HG02840 (cell line): ENCODE results near the gene LRMDA.

Source experiments
- ATAC-seq: cut with Tn5 transposase; IDR thresholded peaks from one replicate; pipeline ENCODE4 v1.9.1; 2021; ENCODE audit warnings: mild to moderate bottlenecking, moderate library complexity, moderate number of reproducible peaks; ENCODE audit not compliant: unreplicated experiment, low FRiP score

The LRMDA gene

DNA sequence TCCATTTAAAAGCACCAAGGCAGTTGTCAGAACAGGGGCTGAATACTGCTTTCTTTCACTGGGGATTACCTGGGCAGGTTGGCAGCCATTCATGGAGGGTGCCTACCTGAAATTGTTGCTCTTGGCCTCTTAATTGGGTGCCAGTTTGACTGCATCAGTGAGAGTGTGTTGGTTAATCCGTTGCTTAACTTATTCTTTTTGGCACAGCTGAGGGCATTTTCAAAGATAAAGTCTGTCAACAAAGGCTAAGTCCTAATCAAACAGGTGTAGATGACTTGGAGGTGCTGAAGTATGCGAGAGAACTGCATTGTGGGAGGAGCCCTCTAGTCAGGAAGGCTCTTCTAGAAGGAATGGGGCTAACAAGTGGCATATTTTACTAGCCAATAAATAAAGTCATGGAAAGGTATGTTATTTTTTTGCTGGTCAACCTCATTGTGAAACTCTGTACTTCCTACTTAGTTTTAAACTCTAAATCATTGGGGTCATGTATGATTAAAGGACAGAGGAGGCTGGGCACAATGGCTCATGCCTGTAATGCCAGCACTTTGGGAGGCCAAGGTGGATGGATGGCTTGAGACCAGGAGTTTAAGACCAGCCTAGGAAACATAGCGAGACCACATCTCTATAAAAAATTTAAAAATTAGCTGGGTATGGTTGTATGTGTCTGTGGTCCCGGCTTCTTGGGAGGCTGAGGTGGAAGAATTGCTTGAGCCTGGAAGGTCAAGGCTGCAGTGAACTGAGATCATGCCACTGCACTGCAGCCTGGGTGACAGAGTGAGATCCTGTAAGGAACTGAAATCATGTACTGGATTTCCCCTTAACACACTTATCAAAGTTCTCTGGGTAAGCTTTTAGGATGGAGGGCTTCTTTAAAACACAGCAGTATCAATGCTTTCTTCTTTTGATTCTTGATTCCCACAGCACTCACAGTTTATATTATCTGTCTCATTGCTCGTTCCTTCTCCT is 134.1 kb downstream of the LRMDA start:
- ATAC-seq = no peak

DNA sequence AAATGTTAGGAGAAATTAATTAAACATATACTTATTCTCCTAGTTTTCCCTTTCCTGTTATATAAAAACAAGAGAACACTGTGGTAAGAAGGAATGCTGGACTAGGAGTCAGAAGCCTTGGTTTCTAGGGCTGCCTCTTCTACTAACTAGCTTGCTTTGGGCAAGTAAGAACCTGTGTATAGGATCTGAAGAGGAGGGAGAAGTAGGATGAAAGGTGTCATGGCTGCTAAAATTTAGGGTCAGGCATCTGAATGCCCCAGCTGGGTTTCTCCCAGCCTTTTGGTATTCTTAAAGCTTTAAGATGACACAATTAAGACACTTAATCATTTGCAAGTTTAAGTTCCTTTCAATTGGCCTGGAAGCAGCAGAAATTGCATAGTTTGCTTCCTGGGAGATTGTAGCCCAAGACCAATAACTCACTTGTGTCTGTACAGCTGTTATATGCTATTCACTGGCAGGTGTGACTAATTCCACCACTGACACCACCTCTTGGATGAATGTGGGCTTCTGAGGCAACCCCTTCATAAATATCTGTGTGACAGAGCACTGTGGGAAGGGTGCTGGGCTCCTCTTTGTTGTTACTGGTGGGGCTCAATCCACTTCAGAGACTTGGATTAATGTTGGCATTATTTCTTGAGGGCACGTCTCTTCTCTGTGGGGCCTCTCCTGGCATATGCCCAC is 137.2 kb downstream of the LRMDA start:
- ATAC-seq = no peak

DNA sequence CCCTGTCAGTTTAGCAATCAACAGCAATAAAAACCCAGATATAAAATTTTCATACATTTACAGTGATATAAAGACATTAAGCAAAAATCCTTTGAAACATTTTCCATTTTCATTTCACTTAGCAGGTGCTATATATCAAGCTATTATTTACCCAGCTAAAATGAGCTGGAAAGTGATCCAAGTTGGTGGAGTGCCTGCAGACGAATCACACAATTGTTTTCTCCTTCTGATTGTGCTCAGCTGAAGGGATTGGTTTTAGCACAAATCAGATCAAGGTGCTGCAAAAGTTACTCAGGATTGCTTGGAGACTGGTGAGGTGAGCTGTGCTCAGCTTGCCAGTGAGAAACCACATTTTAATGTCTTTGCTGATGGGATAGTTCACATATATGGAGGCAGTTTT is 138.1 kb downstream of the LRMDA start:
- ATAC-seq = no peak

DNA sequence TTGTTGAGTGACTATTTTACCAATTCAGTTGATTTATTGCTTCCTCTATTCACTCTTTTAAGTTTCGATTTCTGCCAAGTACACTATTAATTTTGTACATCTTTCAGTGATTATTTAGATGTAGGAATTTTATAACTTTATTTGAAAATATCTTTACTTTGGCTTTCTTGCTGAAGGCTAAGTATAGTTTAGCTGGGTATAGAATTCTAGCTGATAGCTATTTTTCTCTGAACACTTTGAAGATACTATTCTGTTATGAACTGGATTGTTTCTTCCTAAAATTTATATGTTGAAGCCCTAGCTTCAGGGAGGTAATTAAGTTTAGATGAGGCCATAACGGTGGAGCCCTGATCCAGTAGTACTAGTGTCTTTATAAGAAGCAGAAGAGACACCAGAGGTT is 141.1 kb downstream of the LRMDA start:
- no peak for ATAC-seq

DNA sequence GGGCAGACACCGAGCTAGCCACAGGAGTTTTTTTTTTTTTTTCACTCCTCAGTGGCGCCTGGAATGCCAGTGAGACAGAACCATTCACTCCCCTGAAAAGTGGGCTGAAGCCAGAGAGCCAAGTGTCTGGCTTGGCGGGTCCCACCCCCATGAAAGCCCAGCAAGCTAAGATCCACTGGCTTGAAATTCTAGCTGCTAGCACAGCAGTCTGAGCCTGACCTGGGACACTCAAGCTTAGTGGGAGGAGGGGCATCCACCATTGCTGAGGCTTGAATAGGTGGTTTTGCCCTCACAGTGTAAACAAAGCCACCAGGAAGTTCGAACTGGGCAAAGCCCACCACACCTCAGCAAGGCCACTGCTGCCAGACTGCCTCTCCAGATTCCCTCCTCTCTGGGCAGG is 144.5 kb downstream of the LRMDA start:
- ATAC-seq = no peak

DNA sequence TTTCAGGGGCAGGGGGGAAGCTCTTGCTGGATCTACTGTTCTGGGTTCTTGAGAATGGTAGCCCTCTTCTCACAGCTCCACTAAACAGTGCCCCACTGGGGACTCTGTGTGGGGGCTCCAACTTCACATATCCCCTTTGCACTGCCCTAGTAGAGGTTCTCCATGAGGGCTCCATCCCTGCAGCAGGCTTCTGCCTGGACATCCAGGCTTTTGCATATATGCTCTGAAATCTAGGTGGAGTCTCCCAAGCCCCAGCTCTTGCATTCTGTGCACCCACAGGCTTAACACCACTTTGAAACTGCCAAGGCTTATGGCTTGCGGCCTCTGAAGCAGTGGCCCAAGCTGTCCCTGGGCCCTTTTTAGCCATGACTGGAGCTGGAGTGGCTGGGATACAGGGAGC is 150.7 kb downstream of the LRMDA start:
- no peak for ATAC-seq

DNA sequence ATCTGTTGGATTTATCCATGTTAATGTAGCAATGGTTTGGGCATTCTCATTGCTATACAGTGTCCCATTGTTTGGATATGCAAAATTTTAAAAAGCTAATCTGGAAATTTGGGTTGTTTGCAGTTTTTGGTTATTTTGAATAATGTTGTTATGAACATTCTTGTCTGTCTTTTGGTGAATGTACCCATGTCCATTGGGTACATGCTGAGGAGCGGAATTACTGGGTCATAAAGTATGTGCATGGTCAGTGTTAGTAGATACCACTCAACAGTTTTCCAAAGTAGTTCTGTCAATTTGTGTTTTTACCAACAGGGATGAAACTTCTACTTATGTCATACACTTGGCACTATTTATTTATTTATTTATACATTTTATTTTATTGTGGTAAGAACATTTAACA is 153.9 kb downstream of the LRMDA start:
- no peak for ATAC-seq

DNA sequence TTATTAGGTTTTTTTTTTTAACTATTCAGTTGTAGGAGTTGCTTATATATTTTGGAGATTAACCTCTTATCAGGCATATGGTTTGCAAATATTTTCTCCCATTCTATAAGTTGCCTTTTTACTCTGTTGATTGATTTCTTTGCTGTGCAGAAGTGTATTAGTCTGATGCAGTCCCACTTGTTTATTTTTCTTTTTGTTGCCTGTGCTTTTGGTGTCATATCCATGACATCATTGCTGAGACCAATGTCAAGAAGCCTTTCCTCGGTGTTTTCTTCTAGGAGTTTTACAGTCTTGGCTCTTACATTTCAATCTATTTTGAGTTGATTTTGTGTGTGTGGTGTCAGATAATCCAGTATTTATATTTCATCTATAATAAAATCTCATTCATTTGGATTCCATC is 155.4 kb downstream of the LRMDA start:
- ATAC-seq = no peak

DNA sequence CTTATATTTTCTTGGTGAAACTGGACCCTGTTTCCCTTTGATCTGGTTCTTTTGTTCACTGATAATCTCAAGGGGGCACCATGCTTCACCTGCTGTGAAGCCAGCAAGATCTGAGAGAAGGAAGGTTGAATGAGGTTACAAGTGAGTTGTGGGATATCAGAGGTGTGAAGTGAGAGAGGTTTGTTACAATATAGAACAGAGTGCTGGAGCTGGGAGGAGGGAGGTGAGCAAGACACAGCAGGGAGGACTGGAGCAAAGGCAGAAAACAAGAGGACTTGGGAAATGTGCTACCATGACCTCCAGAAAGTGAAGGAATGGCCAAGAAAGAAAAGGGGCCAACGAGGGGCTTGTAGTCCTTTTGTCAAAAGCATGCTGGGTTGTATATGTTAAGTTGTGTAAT is 156.6 kb downstream of the LRMDA start:
- no peak for ATAC-seq

DNA sequence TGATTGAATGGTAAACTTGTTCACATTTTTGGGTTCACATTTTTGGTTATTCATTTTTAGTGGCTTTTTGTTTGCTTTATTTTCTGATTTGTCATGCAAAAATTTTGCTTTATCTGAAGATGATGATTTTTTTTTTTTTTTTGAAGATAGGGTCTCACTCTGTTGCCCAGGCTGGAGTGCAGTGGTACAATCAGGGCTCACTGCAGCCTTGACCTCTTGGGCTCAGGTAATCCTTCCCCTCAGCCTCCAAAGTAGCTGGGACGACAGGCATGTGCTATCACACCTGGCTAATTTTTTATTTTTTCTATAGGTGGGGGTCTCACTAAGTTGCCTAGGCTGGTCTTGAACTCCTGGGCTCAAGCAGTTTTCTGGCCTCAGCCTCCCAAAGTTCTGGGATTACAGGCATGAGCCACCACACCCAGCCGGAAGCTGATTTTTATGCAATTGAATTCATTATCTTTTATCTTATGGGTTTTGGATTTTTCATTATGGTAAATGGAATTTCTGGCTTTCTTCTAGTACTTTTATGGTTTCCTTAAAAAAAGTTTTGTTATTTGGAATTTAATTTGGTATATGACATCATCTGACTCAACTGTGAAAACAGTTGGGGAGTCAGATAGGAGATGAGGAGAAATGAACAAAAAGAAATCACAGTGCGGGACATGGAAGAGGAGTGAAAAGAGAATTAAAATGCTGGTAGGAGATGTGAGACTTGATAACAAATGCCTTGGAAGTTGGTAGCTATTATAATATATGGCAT is 158.7 kb downstream of the LRMDA start:
- no peak for ATAC-seq

DNA sequence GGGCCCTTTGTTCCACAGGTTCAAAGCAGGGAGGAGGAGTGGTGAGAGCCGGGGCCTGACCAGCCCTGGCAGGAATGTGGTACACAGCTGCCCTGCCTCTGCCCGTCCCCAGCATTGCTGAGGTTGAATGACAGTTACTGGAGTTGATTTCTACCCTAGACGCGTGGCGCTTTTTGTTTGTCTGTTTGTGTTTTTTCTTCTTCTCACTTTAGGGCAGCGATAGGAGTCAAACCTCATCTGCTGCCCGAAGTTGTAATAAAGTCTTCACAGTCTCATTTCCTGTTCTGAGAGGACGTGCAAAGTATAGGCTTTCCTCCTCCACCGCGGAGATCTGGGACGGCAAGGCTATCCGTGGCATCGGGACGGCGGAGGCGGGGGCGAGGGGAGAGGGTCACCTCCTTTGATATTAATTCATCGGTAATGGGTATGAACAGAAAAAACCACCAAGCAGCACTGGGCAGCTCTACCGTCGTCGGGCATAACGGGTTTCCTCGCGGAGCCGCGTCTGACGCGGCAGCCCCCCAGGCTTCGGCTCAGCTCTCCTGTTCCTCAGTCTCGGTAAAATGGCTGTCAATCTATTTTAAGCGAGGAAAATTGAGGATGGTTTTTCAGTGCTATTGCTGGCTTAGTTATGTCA is 160.8 kb downstream of the LRMDA start:
- no peak for ATAC-seq

DNA sequence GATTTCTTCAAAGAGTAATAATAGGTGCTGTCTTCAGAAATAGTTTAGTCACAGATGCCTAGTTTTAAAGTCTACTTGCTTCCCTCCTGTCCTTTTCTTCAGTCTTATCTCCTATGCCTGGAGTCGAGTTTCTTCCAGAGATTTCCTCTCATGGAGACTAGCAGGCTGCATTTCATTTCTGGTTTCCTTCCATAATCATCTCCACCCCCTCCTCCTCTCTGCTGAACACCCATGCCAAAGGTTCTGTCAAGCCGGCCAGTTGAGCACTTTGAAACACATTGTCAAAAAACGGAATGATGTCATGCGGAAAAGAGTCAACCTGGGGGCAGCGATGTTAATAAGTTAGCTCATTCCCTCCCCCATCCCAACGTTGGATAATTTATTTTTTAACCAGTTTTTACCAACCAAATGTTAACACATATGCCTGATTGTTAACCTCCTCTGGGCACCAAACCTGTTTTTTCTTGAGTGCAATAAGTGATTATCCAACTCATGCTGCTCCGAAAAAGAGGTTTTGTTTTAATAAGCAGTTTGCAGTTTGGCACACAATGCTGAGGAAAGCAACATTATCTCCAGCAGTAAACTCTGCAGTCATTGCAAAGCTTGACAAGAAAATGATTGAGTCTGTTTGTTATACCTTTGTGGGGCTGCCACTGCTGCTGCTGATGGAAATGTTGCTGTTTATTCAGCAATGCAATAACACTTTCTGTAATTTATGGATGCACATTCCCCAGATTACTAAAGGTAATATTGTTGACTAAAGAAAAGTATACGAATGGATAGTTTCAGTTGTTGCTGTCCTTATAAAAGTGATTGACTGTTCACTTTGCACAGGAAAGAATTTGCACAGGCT is 161.6 kb downstream of the LRMDA start:
- ATAC-seq = no peak

DNA sequence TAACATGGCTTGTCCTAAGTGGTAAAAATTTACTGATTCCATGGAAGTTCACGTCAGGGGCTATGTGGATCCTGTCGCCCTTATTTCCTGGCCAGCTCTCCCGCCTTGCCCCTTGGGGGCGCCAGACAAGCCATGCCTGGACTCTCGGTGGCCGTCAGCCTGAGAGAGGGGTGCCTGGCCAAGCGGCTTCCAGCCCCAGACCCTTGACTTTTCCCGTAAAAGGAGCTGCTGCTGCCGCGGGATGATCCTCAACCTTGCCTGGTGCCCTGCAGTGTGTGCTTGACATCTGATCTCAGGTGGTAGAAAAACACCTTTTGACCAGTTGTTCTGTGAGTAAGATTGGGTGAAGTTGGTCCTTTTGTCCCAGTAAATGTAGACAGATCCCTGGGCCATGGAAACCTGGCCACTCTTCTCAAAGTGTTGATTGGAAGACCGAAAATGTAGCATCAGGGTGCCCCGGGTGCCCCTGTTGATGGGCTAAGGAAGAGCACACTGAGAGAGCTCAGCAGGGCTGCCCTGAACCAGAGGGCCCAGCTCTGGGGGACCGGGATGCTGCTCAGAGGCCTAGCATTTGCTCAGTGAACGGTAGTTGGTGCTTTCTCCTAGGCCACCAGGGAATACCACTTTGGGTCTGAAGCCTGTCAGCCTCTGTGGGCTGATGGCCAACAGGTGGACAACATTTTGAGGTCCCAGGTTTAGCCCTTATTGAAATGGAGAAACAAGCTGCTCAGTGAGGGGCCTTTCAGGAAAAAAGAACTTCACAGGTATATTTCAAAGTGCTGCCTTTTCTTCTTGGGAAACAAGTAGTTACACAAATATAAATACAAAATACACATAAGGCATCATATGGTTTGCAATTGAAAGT is 162.5 kb downstream of the LRMDA start:
- ATAC-seq = no peak

DNA sequence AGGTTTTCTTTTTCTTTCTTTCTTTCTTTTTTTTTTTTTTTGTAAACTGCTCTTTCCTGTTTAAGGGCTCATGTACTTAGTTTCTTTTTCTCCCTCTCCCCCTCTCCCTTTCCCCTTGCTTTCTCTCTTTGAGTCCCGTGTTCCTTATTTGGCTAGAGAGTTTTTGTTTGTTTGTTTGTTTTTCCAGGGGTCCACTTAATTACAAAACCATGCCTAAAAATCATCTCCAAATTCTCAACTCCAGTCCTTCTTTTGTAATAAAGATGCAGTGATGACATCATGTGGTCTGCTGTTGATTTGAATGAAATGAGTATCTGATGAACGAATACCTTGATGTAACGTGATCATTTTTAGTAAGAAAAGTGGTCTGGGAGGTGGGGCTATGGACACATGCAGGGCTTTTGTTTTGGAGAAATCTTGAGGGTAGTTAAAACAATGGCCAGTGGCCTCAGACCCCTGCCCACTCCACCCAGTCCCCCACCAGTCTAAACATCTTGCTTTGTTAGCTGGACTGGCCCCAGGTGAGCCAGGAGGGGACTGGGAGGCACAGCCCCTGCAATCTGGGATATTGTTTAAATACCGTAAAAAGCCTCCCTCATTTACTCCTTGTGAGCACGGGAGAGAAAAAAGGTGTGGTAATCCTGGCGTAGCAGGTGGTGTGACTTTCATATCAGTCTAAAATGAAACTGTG is 165.7 kb downstream of the LRMDA start:
- ATAC-seq = no peak

DNA sequence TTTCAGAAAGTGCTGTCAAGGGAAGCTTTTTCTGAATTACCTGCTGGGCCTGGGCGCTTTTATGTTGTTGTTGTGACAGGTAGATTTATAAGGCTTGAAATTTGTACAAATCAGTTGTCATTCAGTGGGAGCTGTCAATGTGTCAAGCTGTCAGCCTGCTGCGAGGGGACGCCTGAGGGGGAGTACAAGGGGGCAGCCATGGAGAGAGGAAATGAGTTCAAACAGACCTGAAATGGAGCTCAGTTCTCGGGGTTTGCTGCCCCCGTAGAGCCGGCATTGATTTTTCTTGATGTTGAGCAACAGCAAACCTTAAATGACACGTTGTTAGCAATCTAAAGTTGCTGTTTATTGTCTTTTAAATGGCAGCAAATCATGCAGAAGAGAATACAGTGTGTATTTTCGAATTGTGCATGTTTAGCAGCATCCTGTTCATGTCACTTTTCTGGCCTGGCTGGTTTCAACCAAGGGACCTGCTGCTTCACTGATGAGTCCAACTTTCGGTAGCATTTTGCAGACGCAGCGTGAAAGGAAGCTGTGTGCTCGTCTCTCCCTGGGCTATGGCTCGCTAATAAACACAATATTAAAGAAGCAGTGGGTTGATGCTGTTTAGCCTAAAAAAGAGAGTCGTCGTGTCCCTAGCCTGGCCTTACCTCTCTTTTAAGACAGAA is 166.5 kb downstream of the LRMDA start:
- no peak for ATAC-seq

DNA sequence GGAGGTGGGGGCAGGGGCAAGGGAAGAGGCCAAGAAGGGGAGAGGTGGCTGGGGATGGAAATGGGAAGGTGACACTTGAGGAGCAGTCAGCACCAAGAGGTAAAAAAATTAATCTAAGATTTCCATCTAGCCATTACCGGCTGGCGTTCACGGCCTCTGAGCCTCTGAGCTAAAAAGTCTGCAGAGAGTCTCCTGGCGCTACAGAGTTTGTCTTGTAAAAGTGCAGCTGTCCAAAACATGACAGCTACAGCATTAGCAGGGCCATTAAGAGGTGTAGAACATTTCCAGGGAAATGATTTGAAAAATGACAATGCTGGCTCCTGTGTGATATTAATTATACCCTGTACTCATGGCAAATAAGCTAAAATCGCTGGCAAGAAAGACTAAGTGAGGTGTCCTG is 167.6 kb downstream of the LRMDA start:
- ATAC-seq = no peak

DNA sequence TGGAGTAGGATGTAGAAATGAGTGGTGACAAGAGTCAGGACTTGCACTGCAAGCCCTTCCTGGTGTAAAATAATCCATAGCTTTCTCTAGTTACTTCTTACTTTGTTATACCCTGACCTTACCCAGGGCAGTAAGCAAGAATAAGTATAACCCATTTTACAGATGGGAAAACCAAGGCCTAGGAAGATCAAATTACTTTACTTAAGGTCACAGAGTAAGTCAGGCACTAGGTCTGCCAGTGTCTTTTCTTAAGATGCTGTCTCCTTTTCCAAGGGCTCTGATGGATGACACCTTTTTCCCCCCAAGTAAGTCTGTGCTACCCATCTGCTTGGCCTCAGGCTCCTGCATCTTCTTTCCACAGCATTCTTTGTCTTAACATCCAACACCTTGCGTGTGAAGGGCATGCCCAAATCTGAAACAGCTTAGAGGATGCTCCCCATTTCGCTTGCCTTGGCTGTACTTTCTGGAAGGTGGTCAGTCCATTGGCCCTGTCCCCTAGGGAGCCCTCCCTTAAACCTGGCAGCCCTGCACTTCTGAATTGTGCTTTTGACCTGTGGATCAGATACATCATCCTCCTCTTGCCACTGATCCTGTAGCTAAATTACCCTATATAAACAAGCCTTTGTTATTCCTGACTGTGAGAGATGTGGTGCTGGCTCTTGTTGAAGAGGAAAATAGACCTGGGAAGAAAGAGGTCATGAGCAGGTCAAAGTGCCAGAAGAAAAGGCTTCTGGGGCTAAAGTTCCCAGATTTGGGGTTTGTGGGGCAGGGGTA is 168.6 kb downstream of the LRMDA start:
- ATAC-seq = no peak
